Skin epidermis (tissue), 12 donors: ENCODE measurements around the gene POMZP3.
A peak's percentile ranks its signal among the peaks of the same experiment; 100 is the strongest.
"Not testable (repeated sequence)": the region's sequence is repeated elsewhere in the genome, so short reads cannot be mapped to it uniquely, and the experiment has no call there.

Experiments used
- H3K27ac ChIP-seq, 21 experiments: fragments of 200-600 bp; sonication (generic) in 11 of 21; one replicate each; pipeline ENCODE4 v1.5.0; 2020; ENCODE audit warnings: mild to moderate bottlenecking in 3 of 21, inconsistent platforms in 2 of 21, moderate library complexity in 2 of 21
- H3K4me3 ChIP-seq, 7 experiments: fragments of 200-600 bp; sonication (generic) in 2 of 7; one replicate each; pipeline ENCODE4 v1.5.0; 2020; ENCODE audit warnings: inconsistent platforms in 2 of 7, mild to moderate bottlenecking in 2 of 7, moderate library complexity in 1 of 7

Gene POMZP3

GRCh38 chr7:76591033-76591432 lies 36.0 kb downstream of the POMZP3 start:
- not testable (repeated sequence) for H3K27ac ChIP-seq, H3K4me3 ChIP-seq

DNA sequence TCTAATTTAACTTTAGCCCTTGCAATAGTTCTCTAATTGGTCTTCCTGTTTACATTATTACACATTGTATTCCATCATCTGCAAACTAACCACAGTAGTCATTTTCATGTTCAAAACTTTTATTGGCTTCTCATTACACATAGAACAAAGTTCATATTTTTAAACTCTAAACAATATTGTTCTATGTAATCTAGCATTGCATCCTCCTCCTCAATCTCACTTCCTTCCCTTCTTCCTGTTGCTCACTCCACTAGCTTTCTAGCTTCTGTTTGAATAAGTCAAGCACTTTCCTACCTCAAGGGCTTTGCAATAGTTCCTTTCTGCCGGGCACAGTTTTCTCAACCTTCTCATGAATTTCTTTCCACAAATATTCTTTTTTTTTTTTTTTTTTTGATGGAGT lies 38.5 kb downstream of the POMZP3 start:
- H3K27ac ChIP-seq, H3K4me3 ChIP-seq: not testable (repeated sequence)

DNA sequence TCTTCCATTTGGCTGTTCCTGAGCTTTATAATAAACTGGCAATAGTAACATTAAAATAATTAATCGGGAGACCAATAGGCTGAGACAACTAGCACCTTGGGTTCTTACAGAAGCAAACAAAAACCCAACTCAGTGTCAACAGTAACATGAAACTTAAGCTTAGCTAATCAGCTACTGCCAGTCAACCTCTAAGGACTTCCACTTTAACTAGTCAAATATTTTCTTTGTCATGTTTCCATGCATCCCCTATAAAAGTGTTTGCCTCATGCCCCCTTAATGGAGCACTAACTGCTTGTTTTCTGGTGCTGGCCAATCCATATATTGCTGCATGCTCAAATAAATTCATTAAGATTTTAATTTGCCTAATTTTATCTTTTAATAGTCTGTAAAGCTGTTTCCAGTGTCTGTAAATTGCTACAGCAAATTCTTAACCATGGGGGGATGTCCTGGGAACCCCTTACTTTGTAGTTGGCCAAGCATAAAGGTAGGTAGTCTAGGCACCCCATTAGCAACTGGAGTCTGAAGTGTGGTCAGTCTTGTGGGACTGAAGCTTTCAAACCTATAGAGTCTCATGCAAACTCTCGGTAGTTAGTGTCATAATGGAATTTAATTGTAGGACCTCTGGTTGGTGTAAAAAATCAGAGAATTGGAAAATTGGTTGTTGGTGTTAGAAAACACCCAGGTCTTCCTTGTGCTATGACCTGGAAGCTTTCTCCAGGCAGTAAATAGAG lies 40.3 kb downstream of the POMZP3 start:
- not testable (repeated sequence) for H3K4me3 ChIP-seq, H3K27ac ChIP-seq

GRCh38 chr7:76583636-76584281 lies 43.3 kb downstream of the POMZP3 start:
- H3K27ac ChIP-seq, result peak overlapping the region in 17 of 21 experiments; percentile 43 to 87 (median 72)

DNA sequence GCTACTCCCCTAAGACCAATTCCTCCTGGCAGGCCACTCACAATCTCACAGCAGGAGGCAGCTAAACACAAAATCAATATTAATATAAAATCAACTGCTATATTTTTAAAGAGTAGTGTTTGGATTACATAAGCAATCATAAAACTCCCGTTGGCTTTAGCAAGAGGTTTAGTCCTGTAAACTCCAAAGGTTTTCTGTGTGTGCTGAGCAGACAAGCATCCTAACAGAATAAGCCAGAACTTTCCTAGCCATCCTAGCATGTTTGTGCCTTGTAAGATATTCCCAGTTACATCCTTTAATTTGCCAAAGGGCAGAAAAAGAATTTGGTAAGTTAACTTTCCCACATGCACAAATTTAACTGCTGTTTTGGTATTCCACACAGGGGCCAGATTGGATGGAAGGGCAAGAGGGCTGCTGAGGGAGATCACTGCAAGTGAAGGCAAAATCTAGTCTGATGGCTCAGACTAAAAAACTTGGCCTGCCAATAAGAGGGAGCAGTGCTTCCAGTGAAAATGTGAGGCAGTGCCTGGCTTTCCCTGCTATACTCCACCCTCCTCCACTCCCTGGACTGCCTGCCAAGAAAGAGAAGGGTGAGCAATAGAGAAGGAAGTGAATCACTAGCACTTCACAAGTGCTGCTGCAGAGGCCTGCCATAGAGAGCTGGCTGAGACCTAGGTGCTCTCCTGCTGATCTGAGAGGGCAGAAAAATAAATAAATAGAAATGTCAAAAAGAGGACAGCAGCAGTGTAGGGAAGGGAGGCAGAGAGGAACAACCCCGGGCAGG lies 44.0 kb downstream of the POMZP3 start:
- H3K4me3 ChIP-seq, result not testable (repeated sequence)
- H3K27ac ChIP-seq, result peak overlapping the region in 17 of 21 experiments; percentile 43 to 87 (median 70)

More at GRCh38 chr7:76583636-76584281, 43.3 kb downstream of the POMZP3 start:
- not testable (repeated sequence) for H3K4me3 ChIP-seq

DNA sequence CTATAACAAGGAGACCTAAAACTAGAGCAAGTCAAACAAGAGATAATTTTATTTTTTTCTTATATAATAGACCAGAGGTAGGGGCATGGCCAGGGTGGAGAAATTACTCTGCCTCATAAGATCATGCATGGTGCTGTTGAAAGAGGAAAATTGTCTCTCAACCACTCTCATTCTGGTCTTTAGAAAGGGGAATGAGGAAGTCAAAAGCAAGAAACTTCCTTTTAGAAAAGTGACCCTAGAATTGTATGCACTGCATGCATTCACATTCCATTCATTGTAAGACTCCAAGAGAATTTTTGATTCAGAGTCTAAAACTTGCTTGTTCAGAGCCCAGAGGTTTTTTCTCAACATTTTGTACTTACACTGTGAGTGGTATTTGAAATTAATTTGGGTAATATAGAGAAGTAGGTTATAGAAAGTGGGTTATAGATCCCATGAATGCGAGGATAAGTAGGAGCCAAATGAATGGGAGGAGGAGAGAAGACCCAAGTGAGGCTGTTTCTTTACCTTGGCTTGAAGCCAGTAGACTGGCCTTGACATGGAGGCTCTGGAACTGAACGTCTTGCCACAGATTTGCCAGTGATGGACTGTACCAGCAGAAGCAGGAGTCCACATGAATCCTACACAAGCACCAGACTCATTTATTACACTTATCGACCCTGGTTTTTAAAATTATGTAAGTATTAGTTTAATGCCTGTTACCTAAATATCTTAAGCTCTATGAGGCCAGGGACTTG lies 51.0 kb downstream of the POMZP3 start:
- H3K4me3 ChIP-seq, H3K27ac ChIP-seq: not testable (repeated sequence)

DNA sequence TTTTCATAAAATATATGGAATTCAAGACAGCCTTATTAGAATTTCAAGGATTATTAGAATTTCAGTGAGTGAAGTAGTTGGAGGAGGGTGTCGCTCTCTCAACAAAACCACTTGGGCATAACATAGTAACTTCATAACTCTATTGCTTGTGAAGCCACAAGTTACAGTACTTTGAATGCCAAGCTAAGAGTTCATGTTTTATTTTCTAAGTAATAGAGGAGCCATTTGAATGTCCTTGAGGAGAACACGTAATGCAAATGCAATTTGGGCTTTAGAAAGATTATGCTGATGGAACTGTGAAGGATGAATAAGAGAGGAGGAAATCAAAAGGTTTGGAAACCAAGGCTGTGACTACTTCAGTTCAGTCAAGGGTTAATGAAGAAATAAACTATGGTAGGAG lies 51.6 kb downstream of the POMZP3 start:
- not testable (repeated sequence) for H3K4me3 ChIP-seq, H3K27ac ChIP-seq

DNA sequence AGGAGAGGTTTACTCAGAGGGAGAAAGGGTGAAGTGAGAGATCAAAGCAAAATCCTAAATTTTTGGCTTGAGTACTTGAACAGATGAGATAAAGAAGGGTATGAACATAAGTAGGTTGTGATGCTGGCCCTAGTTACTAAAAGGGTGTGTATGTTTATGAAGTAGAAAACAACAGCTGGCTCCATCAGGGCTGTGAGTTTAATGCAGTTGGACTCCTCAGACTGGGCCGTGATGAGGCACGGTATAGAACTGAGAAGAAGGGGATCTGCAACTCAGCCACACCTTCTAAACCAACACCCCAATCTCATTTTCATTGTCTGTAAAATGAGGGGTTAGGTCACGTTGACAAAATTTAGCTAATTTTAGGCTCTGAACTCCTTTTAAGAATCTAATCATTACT lies 54.8 kb downstream of the POMZP3 start:
- H3K4me3 ChIP-seq, result not testable (repeated sequence)
- H3K27ac ChIP-seq, result peak overlapping the region in 1 of 21 experiments; percentile 26

DNA sequence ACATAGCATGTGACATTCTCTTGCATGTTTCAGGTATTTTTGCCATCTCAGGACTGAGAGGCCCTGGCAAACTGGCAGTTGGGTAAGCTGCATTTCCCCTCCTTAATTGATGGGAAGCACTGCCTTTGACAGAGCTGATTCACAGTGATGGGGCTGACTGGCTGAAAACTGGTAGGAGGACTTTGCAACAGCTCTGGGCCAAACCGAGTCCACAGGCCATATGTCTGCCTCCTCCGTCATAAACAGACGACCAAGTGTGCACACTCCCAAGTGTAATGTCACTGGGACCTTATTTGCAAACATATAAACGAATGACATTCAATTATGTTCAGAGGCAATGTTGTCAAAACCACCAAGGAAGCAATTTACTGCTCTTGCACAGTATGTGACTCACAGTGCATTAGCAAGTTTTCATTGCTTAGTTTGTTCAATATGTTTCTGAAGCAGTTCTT lies 56.7 kb downstream of the POMZP3 start:
- H3K27ac ChIP-seq, result peak overlapping the region in 2 of 21 experiments; percentile 7 to 42
- not testable (repeated sequence) for H3K4me3 ChIP-seq

- H3K27ac ChIP-seq, H3K4me3 ChIP-seq: not testable (repeated sequence)
Observed at GRCh38 chr7:76568742-76569141, 58.3 kb downstream of the POMZP3 start.

DNA sequence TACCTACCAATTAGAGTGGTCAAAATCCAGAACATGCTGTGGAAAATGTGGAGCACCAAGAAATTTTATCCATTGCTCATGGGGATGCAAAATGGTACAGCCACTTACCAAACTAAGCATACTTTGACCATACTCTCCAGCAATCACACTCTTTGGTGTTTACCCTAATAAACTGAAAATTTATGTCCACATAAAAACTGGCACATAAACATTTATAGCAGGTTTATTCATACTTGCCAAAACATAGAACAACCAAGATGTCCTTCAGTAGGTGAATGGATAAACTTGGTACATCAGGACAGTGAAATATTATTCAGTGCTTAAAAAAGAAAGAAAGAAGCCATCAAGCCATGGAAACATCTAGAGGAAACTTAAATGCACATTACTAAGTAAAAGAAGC lies 59.3 kb downstream of the POMZP3 start:
- not testable (repeated sequence) for H3K4me3 ChIP-seq, H3K27ac ChIP-seq

DNA sequence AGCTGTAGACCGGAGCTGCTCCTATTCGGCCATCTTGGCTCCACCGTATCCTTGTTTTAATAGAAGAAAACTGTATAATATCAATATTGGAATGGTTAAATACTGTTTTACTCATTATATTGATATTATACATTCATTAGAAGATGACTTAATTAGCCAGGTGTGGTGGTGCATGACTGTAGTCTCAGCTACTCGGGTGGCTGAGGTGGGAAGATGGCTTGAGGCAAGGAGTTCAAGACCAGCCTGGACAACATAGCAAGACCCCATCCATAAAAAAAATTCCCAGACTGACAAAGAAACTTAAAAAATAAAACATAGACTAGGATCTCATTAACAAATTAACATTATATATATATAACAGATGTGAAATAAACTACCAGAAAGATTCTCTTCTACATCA lies 59.8 kb downstream of the POMZP3 start:
- H3K27ac ChIP-seq, H3K4me3 ChIP-seq: not testable (repeated sequence)

DNA sequence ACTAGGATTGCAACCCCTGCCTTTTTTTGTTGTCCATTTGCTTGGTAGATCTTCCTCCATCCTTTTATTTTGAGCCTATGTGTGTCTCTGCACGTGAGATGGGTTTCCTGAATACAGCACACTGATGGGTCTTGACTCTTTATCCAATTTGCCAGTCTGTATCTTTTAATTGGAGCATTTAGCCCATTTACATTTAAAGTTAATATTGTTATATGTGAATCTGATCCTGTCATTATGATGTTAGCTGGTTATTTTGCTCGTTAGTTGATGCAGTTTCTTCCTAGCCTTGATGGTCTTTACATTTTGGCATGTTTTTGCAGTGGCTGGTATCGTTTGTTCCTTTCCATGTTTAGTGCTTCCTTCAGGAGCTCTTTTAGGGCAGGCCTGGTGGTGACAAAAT lies 62.1 kb downstream of the POMZP3 start:
- H3K27ac ChIP-seq, H3K4me3 ChIP-seq: not testable (repeated sequence)

DNA sequence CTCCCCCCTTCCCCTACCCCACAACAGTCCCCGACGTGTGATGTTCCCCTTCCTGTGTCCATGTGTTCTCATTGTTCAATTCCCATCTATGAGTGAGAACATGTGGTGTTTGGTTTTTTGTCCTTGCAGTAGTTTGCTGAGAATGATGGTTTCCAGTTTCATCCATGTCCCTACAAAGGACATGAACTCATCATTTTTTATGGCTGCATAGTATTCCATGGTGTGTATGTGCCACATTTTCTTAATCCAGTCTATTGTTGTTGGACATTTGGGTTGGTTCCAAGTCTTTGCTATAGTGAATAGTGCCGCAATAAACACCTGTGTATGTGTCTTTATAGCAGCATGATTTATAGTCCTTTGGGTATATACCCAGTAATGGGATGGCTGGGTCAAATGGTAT lies 65.7 kb downstream of the POMZP3 start:
- H3K27ac ChIP-seq, H3K4me3 ChIP-seq: not testable (repeated sequence)

DNA sequence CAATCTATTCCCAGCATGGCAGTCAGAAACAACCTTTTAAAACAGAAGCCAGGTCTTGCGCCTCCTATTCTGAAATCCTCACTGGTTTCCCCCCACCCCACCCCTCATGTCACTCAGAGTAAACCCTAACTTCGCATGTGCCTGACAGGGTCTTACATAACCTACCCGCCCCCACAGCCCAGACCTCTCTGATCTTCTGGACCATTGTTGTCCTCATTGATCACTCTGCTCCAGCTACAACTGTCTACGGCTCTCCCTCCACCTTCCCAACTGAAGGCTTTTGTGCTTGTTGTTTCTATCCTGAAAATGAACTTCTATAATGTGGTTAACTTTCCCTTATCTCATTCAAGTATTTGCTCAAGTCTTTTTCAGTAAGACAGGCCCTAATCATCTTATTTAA lies 66.9 kb downstream of the POMZP3 start:
- H3K27ac ChIP-seq, H3K4me3 ChIP-seq: not testable (repeated sequence)
